GM12891 (cell line): Measurements from ENCODE around the gene NMNAT3.

ENCODE experiments used
- PAX5 ChIP-seq: IDR thresholded peaks from 2 replicates; pipeline ENCODE4 v1.6.1; 2011; ENCODE audit warnings: low read length, moderate library complexity, mild to moderate bottlenecking; ENCODE audit not compliant: insufficient read depth, severe bottlenecking
- POLR2A ChIP-seq: IDR thresholded peaks from 2 replicates; pipeline ENCODE4 v1.6.1; 2011; ENCODE audit warnings: low read depth, low read length, control low read depth
- POLR2AphosphoS5 ChIP-seq: IDR thresholded peaks from 2 replicates; pipeline ENCODE4 v1.6.1; 2011; ENCODE audit warnings: low read depth, low read length, control low read depth
- POU2F2 ChIP-seq: IDR thresholded peaks from 2 replicates; pipeline ENCODE4 v1.6.1; 2011; ENCODE audit warnings: low read depth, mild to moderate bottlenecking, control low read depth, low read length, moderate library complexity
- SPI1 ChIP-seq: IDR thresholded peaks from 2 replicates; pipeline ENCODE4 v1.6.1; 2011; ENCODE audit warnings: low read depth, low read length, control low read depth
- TAF1 ChIP-seq: IDR thresholded peaks from 2 replicates; pipeline ENCODE4 v1.6.1; 2011; ENCODE audit warnings: low read depth, low read length, control low read depth

GRCh38 chr3:139528924-139529323 is 148.8 kb downstream of the NMNAT3 start:
- no peak for TF ChIP-seq POLR2A
- TF ChIP-seq POLR2AphosphoS5 = no peak
- TF ChIP-seq PAX5 = no peak
- no peak for TF ChIP-seq SPI1
- TF ChIP-seq TAF1 = no peak
- TF ChIP-seq POU2F2 = no peak
